ENCODE measurements around the gene SRBD1.

GRCh38 chr2:45612731-45613130, 1.7 kb upstream of the SRBD1 start:
- TF ChIP-seq POLR2A (IDR thresholded peaks at IDR 0.05) = no peak
- no peak for TF ChIP-seq CTCF (IDR thresholded peaks at IDR 0.05)

Measured in stomach (tissue), 4 donors.